ENCODE measurements around the gene ODF2.
"Not testable (repeated sequence)": the region's sequence is repeated elsewhere in the genome, so short reads cannot be mapped to it uniquely, and the experiment has no call there.

Gene ODF2

GRCh38 chr9:128485414-128485855, 29.6 kb downstream of the ODF2 start:
- DNase-seq, result no peak

GRCh38 chr9:128486201-128486600, 30.4 kb downstream of the ODF2 start:
- no peak for DNase-seq

- no peak for DNase-seq
Measured at GRCh38 chr9:128493424-128493823, 37.6 kb downstream of the ODF2 start.

GRCh38 chr9:128494108-128494745, 38.4 kb downstream of the ODF2 start:
- no peak for DNase-seq

- DNase-seq, result no peak
Measured at GRCh38 chr9:128494746-128495129, 38.9 kb downstream of the ODF2 start.

- DNase-seq, result no peak
Measured at GRCh38 chr9:128495296-128495695, 39.5 kb downstream of the ODF2 start.

- DNase-seq, result no peak
Measured at GRCh38 chr9:128495804-128496417, 40.1 kb downstream of the ODF2 start.

- DNase-seq, result no peak
Measured at GRCh38 chr9:128497824-128498610, 42.2 kb downstream of the ODF2 start.

- no peak for DNase-seq
Measured at GRCh38 chr9:128498911-128499310, 43.1 kb downstream of the ODF2 start.

- no peak for DNase-seq
Measured at GRCh38 chr9:128499920-128500319, 44.1 kb downstream of the ODF2 start.

GRCh38 chr9:128503415-128503825, 47.6 kb downstream of the ODF2 start:
- not testable (repeated sequence) for DNase-seq

- DNase-seq, result peak; percentile 25
Measured at GRCh38 chr9:128503870-128504269, 48.1 kb downstream of the ODF2 start.

- peak; percentile 87 for DNase-seq
Measured at GRCh38 chr9:128504485-128505413, 48.9 kb downstream of the ODF2 start, which contains the start of gene GLE1. Gene GLE1, plus strand, starts transcription at chr9:128504719. Its CDS starts 87 bp downstream, at chr9:128504806.

- DNase-seq, result no peak
Measured at GRCh38 chr9:128505414-128505765, 49.6 kb downstream of the ODF2 start.

- DNase-seq, result not testable (repeated sequence)
Measured at GRCh38 chr9:128505906-128506305, 50.1 kb downstream of the ODF2 start.

GRCh38 chr9:128512820-128513219, 57.0 kb downstream of the ODF2 start:
- no peak for DNase-seq

GRCh38 chr9:128521956-128522355, 66.2 kb downstream of the ODF2 start:
- DNase-seq, result no peak

- DNase-seq, result peak; percentile 58
Measured at GRCh38 chr9:128523199-128523925, 67.6 kb downstream of the ODF2 start.

GRCh38 chr9:128526720-128527119, 70.9 kb downstream of the ODF2 start:
- no peak for DNase-seq

GRCh38 chr9:128528445-128529160, 72.8 kb downstream of the ODF2 start:
- DNase-seq, result peak; percentile 85

GRCh38 chr9:128529191-128529590, 73.4 kb downstream of the ODF2 start:
- no peak for DNase-seq

All from HCEC 1CT (cell line).